SK-N-MC (cell line): ENCODE results near the gene SPIN1.
"Not testable (repeated sequence)": the region's sequence is repeated elsewhere in the genome, so short reads cannot be mapped to it uniquely, and the experiment has no call there.

Source experiments
- EZH2 ChIP-seq: fragments of 200-600 bp; sonication (generic); IDR thresholded peaks from one replicate; pipeline ENCODE4 v1.6.1; 2017; ENCODE audit warnings: antibody characterized with exemption
- FOXP2 ChIP-seq: optimal IDR thresholded peaks from 2 replicates; pipeline ENCODE3; 2011; ENCODE audit warnings: mild to moderate bottlenecking, moderate library complexity; ENCODE audit not compliant: insufficient read depth; ENCODE audit errors: extremely low read length, control extremely low read depth
- POLR2AphosphoS5 ChIP-seq: IDR thresholded peaks from 2 replicates; pipeline ENCODE4 v1.6.1; 2012; ENCODE audit warnings: mild to moderate bottlenecking, low read depth, low read length, borderline replicate concordance

- not testable (repeated sequence) for TF ChIP-seq EZH2, POLR2AphosphoS5, FOXP2
Measured at GRCh38 chr9:88357250-88357649, 31.0 kb upstream of the SPIN1 start.
